ENCODE results near the gene GRK5.

- TF ChIP-seq CTCF (IDR thresholded peaks at IDR 0.05 in 2 of 3, conservative IDR thresholded peaks at IDR 0.05 in 1 of 3; ENCODE audit: insufficient read depth in 2 of 3, low read depth in 1 of 3, low read length in 3 of 3) (no peak), SNRNP70 (optimal IDR thresholded peaks at IDR 0.05; ENCODE audit: low read depth, low read length) (no peak), MAX (CRISPR knock-in tag; IDR thresholded peaks at IDR 0.05) (no peak), FOXA3 (CRISPR knock-in tag; conservative IDR thresholded peaks at IDR 0.05 in 1 of 2, IDR thresholded peaks at IDR 0.05 in 1 of 2) (no peak), CEBPB (tag; IDR thresholded peaks at IDR 0.05) (no peak)
Observed at GRCh38 chr10:119499677-119500002, 292.3 kb downstream of the GRK5 start.

Data from K562 (cell line).